NCI-H2171 treated with DMSO at 0.1 percent for 48 hours (cell line): Measurements from ENCODE around the gene NPAS3.
A peak's percentile ranks its signal among the peaks of the same experiment; 100 is the strongest.

Experiments
- DNase-seq: peaks from one replicate; lab custom pipeline; 2025; lab: John Stamatoyannopoulos, UW

The NPAS3 gene

GRCh38 chr14:33184587-33184986, 245.9 kb downstream of the NPAS3 start:
- peak; percentile 19 for DNase-seq

DNA sequence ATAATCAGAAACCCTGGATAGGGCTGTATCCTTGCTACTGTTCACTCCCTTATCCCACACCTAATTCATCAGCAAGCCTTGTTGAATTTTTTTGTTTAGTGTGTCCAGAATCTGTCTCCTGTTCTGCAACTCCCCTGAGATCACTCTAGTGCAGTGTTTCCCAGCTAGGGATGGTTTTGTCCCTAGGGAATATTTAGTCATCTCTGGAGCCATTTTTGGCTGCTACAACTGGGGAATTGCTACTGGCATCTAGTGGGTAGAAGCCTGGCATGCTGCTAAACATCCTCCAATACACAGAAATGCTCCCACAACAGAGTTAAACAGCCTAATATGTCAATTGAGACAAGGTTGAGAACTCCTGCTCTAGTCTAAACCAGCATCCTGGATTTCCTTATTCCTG, 248.0 kb downstream of the NPAS3 start:
- peak; percentile 63 for DNase-seq

DNA sequence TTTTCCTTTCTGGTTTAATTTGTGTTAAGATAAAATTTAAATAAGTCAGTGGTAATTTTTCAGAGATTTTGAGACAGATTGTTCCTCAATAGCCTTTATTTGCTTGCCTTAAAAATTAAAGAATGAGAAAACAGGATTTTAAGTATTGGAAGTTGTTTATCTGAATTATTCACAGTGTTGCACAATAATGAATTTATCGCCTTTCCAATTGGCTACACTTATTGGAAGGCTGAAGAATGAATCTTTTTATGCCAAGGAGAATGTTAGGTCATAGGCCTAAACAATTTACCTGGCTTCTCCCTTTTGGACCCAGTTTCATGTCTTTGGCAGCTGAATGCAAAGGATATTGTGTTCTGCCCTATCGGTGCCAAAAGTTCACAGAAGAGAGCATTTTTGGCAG, 250.2 kb downstream of the NPAS3 start:
- no peak for DNase-seq

DNA sequence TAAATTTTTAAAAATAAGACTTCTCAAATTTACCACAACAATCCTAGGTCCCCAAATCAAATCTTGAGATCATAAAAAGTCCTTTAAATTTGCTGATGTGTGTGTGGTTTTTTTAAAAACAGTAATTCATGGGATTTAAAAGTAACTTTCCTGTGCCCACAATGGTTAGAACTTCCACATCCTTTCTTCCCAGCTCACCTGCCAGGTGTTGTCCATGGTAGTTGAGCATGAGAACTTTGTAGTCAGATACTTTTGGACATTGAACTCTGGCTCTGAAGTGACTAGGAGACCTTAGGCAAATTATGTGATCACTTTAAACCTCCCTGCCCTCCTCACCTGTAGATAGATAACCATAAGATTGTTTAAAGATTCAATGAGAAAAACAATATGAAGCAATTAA, 253.2 kb downstream of the NPAS3 start:
- no peak for DNase-seq

DNA sequence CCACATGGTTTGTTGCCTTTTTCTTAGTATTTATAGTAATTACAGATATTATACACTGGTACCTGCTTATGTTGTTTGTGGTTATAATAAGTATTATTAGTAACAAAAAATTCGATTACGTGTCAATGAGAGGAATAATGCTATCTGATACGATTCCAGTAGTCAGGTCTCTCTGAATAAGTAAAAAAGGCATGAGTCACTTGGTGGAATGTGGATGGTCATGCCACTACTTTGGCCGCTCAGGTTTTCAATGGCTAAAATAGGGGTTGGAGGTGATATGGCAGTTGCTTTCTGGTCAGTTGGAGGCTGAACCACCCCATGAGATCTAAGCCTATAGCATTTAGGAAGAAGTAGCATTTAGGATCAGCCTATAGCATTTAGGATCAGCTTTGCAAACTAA, 255.9 kb downstream of the NPAS3 start:
- no peak for DNase-seq

GRCh38 chr14:33198684-33199083, 260.0 kb downstream of the NPAS3 start:
- no peak for DNase-seq

DNA sequence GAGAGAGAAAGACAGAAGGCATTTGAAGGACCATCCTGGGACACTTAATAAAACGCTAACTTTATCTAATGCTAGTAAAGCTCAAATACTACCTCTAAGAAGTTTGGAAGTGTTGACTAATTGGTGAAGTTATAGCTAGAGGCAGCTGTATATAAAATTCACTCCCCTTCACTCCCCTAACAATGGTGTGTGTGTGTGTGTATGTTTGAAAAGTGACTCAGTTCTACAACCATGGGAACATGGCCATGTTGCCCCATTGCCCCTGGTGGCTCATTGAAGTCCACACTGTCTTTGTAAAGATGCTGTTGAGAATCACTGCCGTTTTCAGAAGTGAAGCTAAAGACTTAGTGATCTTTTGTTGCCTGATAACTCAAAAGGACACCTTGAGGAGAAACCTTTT, 262.4 kb downstream of the NPAS3 start:
- no peak for DNase-seq

DNA sequence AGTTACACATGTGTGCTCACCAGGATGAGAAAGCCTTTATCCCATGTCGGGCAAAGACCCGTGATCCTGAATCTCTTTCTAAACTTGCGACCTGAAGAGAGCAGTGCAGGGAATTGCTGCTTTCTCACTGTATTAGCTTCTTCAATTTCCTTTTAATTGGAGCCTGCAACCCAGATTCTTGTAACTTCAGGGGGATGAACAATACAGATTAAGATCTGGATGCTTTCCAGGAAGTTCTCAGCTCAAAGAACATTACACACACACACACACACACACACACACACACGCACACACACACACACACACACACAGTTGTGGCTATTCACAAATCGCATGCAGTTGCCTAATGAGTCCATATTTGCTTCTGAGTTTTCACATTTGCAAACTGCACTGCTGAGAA, 268.3 kb downstream of the NPAS3 start:
- no peak for DNase-seq

DNA sequence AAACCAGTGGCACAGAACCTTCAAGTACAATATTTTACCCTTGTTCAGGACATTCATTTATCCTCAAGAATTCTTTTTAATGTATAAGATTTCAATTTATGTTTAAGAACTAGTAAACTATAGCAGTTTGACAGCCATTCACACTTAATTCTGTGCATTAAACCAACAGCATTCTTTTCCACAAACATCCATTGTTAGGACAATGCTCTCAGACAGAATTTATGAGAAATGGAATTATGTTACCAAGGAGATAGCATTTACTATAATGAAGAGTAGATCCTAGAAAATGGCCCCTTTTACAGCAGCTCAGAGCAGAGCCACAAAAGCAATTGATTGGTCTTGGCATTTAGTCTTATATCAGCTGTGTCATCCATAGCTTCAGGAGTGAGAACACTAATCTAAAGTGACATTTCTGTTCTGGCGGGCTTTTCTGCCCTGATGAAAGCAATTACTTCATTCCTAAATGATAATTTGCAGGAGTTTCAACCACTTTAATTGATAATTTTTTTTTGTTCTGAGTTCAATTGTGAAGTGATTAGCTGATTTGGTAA, 268.9 kb downstream of the NPAS3 start:
- no peak for DNase-seq

DNA sequence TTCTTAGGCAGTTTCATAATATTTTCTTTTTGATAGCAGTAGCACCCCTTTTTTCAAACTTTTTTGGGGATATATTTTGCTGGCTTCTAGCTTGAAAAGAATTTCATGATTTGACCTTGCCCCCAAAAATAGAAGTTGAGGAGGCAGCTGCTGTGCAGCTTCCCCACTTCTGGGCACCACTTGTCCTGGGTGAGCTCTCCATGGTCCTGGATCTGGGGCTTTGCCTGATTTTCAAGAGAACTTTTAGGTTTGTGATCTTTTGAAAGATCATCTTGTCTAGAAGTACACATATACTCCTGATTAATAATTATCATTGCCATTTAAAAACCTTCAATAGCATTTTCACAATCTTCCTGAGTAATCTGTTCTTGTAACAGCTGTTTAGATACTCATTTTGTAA, 271.6 kb downstream of the NPAS3 start:
- no peak for DNase-seq

- DNase-seq, result peak; percentile 6
Measured at GRCh38 chr14:33218026-33218425, 279.3 kb downstream of the NPAS3 start.

DNA sequence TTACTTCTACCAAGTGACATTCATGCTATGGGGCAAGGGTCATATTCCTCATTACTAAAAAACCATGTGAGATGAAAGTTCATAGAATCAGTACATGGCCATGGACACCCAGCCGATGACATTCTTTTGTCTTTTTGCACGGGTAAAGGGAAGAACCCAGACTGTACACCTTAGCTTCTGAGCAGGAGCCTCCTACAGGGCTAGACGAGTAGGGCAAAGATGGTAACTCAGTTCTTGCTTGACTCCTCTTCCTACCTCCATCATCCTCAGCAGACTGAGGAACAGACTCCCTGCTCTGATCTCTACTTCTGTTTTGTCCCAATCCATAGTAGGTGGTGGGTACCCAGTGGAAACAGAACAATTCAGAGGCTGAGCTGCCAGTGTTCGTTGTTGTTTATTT, 281.3 kb downstream of the NPAS3 start:
- no peak for DNase-seq

- peak; percentile 88 for DNase-seq
Measured at GRCh38 chr14:33229269-33229929, 290.7 kb downstream of the NPAS3 start.

GRCh38 chr14:33230021-33230420, 291.3 kb downstream of the NPAS3 start:
- no peak for DNase-seq

- no peak for DNase-seq
Measured at GRCh38 chr14:33232031-33232430, 293.4 kb downstream of the NPAS3 start.

DNA sequence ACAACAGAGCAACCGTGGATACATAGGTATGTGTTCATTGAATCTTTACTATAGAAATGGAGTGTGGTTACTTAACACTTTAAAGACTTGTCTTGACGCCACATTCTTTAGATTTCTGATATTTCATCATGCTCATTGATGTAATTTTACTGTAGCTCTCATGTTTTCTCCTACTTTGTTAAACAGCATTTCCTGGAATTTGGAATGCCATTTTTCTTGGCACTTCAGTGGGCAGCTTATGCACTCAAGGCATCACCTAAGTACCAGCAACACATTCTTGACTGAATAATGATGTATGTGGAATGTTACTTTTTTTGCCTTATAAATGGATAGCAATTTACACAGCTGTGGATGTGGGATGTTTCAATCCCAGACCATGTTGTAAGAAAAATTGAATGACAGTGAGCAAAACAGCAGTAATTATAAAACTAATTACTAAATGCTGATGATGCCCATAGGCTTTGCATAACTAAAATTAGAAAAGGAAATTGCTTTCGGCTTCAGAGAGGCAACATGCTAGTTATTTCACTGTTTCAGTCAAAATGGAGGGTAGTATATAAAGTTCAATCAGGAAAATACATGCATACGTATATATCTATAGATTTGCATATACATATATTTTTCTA, 298.5 kb downstream of the NPAS3 start:
- no peak for DNase-seq

- DNase-seq, result no peak
Measured at GRCh38 chr14:33239465-33239864, 300.8 kb downstream of the NPAS3 start.

DNA sequence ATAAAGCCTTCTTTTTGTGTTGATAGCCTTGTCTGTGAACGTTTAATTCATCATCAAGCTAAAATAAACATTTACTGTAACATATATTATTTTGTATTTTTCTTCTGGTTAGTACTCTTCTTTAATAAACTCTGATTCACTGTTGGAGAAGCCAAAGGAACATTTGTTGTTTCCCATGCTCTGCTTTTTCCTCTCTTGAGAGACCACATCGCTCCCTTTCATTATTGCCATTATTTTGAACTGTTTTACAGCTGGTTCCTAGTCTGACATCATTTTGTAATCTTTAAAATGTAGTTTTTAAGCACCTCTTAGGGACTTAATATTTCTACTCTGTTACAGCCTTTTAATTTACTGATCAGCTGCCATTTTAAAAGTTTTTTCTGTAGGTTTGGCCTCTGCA, 301.8 kb downstream of the NPAS3 start:
- DNase-seq, result no peak

DNA sequence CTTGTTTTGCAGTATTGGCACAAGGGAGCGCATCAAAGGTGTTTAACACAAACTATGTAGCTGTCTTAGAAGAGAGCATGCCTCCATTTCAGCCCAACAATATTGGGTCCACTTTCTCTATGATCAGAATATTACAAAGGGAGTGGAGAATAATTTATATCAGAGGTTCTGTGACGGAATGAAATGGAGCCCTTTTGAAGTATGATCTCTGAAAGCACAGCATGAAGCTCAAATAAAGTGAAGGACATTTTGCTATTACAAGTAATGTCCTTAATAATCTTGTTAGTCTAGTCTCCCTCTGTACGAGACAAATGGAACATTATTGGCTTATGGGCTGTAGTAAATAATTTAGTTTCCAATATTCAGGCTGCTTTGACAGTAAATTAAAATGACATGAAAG, 302.7 kb downstream of the NPAS3 start:
- DNase-seq, result no peak

- no peak for DNase-seq
Measured at GRCh38 chr14:33249233-33249820, 310.6 kb downstream of the NPAS3 start.

DNA sequence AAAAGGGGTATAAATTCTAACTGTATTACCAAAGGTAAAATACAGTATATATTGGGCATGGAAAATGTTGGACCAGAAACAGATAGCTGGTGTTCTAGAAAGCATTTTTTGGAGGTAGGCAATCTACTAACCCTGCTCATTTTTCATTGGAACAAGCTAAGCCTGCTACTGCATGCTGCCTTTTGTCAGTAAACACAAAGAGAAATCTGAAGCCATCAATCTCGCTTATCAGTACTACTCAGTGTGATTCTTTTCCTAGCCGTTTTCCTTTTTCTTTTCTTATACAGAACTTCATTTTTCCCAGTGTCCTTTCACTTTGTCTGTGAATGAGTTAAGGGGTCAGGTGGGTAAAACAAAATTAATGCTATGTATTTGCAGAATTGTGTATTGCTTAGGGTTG, 312.3 kb downstream of the NPAS3 start:
- DNase-seq, result no peak

DNA sequence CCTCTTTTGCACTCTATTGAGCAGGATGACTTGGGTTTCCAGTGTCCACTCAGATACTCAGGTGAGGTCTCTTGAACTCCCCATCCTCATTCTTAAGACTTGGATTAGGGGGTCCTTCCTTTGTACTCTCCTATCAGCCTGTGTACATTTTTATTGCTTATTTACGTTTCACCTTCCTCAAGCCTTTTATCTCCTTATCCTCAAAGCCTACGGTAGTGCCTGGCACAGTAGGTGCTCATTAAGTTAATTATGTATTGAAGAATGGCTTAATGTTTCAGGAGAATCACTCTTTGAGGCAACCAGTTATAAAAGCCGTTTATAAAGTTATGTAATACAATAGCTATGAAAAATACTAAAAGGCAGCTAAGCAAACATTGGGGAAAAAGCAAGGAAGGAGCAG, 315.7 kb downstream of the NPAS3 start:
- DNase-seq, result no peak

DNA sequence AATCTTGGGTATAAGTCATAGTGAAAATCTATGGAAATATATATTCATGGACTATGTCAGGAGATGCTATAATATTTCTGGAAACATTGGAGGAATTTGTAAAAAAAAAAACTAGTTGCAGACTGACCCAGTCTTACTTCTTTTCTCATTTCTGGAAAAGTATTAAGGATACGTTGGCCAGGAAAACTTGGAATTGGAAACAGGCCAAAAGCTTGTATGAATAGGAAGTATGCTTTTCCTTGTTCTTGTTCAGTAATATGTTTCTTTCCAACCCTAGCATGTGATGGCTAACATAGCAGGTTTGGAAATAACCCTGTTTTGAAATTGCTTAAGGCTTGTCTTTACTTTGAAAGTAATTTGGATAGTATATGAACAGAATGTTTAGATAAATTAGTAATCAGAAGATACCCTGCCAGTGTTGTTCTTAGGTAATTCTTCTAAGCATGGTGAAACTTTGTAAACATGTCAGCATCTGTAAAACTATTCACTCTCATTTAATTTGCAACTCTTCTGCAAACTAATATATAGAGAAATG, 316.2 kb downstream of the NPAS3 start:
- DNase-seq, result no peak
